ENCODE results near the gene PROSER2.

DNA sequence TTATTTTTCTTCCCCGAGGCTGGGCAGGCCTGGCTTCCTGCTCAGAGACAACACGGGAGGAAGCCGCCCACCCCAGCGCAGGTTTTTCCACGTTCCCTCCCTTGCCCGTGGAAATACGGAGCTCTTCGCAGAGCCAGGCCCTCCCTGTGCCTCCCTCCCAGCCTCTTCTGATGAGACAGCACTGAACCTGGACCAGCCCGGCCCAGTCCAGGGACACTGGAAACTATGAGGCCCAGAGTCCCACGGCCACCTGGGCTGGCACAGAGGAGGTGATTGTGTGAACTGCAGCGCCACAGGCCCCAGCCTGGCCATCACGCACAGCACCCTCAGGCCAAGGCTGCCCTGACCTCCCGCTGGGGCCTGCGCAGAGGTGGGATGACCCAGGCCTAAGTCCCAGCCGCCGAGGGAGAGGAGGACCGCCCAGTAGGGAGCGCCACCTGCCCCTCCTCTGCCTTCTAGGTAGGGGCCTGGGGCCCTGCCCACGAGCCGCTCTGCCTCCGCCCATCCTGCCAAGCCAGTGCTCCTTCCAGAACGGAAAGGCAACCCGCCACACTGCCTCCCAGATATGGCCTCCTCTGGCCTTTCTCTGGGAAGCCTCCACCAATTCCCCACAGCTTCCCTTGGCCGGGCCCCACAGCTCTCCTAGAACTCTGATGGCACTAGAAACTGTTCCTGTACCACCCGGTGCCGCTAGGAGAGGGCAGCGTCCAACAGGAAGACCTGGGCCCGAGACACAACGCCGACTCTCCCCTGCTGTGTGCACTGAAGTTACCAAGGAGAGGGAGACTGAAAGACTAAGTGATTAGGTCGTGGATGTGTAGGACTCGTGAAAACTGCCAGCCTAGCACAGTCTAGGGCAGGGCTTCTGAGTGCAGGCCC, 57.2 kb downstream of the PROSER2 start:
- TF ChIP-seq EZH2 (IDR thresholded peaks at IDR 0.05; ENCODE audit: borderline replicate concordance, low read depth, low read length, severe bottlenecking) (no peak), POLR2A (IDR thresholded peaks at IDR 0.05; ENCODE audit: low read depth, low read length) (no peak), CTCF (IDR thresholded peaks at IDR 0.05; ENCODE audit: extremely low read depth in 1 of 2, insufficient read depth in 1 of 2, low read depth in 1 of 2, low read length in 2 of 2) (no peak), POLR2AphosphoS5 (IDR thresholded peaks at IDR 0.05; ENCODE audit: insufficient read depth, low read depth, low read length) (no peak), MAX (IDR thresholded peaks at IDR 0.05; ENCODE audit: insufficient read depth, insufficient read length) (no peak), JUN (IDR thresholded peaks at IDR 0.05; ENCODE audit: borderline replicate concordance, insufficient read depth, insufficient read length, low read depth) (no peak)
